H1 (cell line): ENCODE data around the gene ZAP70. TPM values are rescaled to one million over a fixed set of nuclear protein-coding genes. Genes with fewer than 3 reads are reported as not detected.

Source experiments
- CTCF ChIA-PET: fragments of 300-600 bp; sonication (Branson Sonifier 250); formaldehyde crosslinking; loops from one replicate; lab custom pipeline; 2021; ENCODE audit not compliant: partially characterized antibody; lab: Charles Lee
- POLR2A ChIA-PET: fragments of 300-600 bp; sonication (Branson Sonifier 250); formaldehyde crosslinking; loops from one replicate; lab custom pipeline; 2021; ENCODE audit warnings: inconsistent platforms; ENCODE audit not compliant: partially characterized antibody; lab: Charles Lee
- DNase-seq, 2 experiments: peaks; one replicate each; pipeline versions ENCODE4 v3.0.0 to v3.0.0-alpha.2; 2010 to 2022; ENCODE audit warnings: low spot score in 2 of 2, low read depth in 1 of 2, mixed read lengths in 1 of 2
- FAIRE-seq: peaks from 2 replicates; lab custom pipeline; 2011; peaks lifted over from hg19 to GRCh38; lab: Jason Lieb, UNC
- H2AFZ ChIP-seq: 2 replicates; pipeline ENCODE4 v1.8.1; 2012; ENCODE audit warnings: low read length, inconsistent platforms
- H2AK5ac ChIP-seq: 2 replicates; pipeline ENCODE4 v1.6.1; 2013; ENCODE audit warnings: low read depth, low read length
- H2BK120ac ChIP-seq: replicated peaks from 2 replicates; pipeline ENCODE3; 2013; ENCODE audit warnings: low read depth, low read length, inconsistent platforms
- H2BK12ac ChIP-seq: 2 replicates; pipeline ENCODE4 v1.6.1; 2013; ENCODE audit warnings: low read depth, low read length
- H2BK15ac ChIP-seq: 2 replicates; pipeline ENCODE4 v1.6.1; 2013; ENCODE audit warnings: low read length
- H2BK20ac ChIP-seq: 2 replicates; pipeline ENCODE4 v1.6.1; 2013; ENCODE audit warnings: low read length
- H2BK5ac ChIP-seq: 2 replicates; pipeline ENCODE4 v1.6.1; 2013; ENCODE audit warnings: low read depth, low read length
- H3K14ac ChIP-seq: 2 replicates; pipeline ENCODE4 v1.6.1; 2013; ENCODE audit warnings: inconsistent platforms; ENCODE audit not compliant: insufficient read length
- H3K18ac ChIP-seq: 2 replicates; pipeline ENCODE4 v1.6.1; 2013; ENCODE audit warnings: low read length; ENCODE audit errors: extremely low read depth
- H3K23ac ChIP-seq: 2 replicates; pipeline ENCODE4 v1.6.1; 2013; ENCODE audit warnings: inconsistent platforms; ENCODE audit not compliant: insufficient read length
- H3K23me2 ChIP-seq: 2 replicates; pipeline ENCODE4 v1.6.1; 2013; ENCODE audit warnings: low read depth, low read length
- H3K27ac ChIP-seq: 2 replicates; pipeline ENCODE4 v1.6.1; 2011; ENCODE audit warnings: low read depth, low read length, inconsistent platforms
- H3K27me3 ChIP-seq, 4 experiments: replicated peaks in 1 of 4; 1 replicate in 1 of 4; 2 replicates in 3 of 4; pipeline versions ENCODE4 v1.6.1 to v1.8.1; 2011 to 2013; ENCODE audit warnings: low read length in 3 of 4, mild to moderate bottlenecking in 3 of 4, inconsistent platforms in 2 of 4, mixed read lengths in 2 of 4, moderate library complexity in 1 of 4; ENCODE audit not compliant: control insufficient read depth in 3 of 4, insufficient read depth in 3 of 4; ENCODE audit errors: extremely low read depth in 1 of 4
- H3K36me3 ChIP-seq, 4 experiments: 2 replicates each; pipeline versions ENCODE4 v1.6.1 to v1.8.1; 2011 to 2013; ENCODE audit warnings: mild to moderate bottlenecking in 4 of 4, low read length in 3 of 4, moderate library complexity in 2 of 4, control low read depth in 1 of 4, inconsistent platforms in 1 of 4; ENCODE audit not compliant: insufficient read depth in 4 of 4, control insufficient read depth in 2 of 4
- H3K4ac ChIP-seq: replicated peaks from 2 replicates; pipeline ENCODE3; 2013; ENCODE audit warnings: low read length, low read depth, mixed read lengths, inconsistent platforms; ENCODE audit not compliant: insufficient read length
- H3K4me1 ChIP-seq, 4 experiments: replicated peaks in 1 of 4; 1 replicate in 1 of 4; 2 replicates in 3 of 4; pipeline versions ENCODE4 v1.6.1 to v1.8.1; 2011 to 2013; ENCODE audit warnings: low read length in 3 of 4, inconsistent platforms in 2 of 4, mixed read lengths in 1 of 4; ENCODE audit not compliant: insufficient read depth in 4 of 4, control insufficient read depth in 3 of 4
- H3K4me2 ChIP-seq, 2 experiments: 2 replicates each; pipeline versions ENCODE4 v1.6.1 to v1.8.1; 2011 to 2013; ENCODE audit warnings: low read depth in 2 of 2, low read length in 2 of 2, control low read depth in 1 of 2, inconsistent platforms in 1 of 2, mild to moderate bottlenecking in 1 of 2; ENCODE audit not compliant: insufficient read depth in 1 of 2
- H3K4me3 ChIP-seq, 4 experiments: fragments of 200-600, 300-600 bp in 1 of 4; sonication (generic), shearing (Covaris generic), sonication (Bioruptor Twin) in 1 of 4; 2 replicates each; pipeline versions ENCODE4 v1.5.1 to v1.8.1; 2011 to 2016; ENCODE audit warnings: low read length in 4 of 4, low read depth in 3 of 4, control low read depth in 2 of 4, inconsistent platforms in 2 of 4, mild to moderate bottlenecking in 2 of 4, mixed read lengths in 1 of 4, moderate library complexity in 1 of 4; ENCODE audit not compliant: insufficient read depth in 2 of 4; ENCODE audit errors: extremely low read depth in 1 of 4
- H3K56ac ChIP-seq: replicated peaks from 2 replicates; pipeline ENCODE3; 2013; ENCODE audit warnings: low read depth, mild to moderate bottlenecking, mixed read lengths, low read length, inconsistent platforms; ENCODE audit not compliant: insufficient read length
- H3K79me1 ChIP-seq: 2 replicates; pipeline ENCODE4 v1.6.1; 2013; ENCODE audit warnings: low read depth, low read length, control low read depth
- H3K79me2 ChIP-seq, 2 experiments: 2 replicates each; pipeline versions ENCODE4 v1.6.1 to v1.8.1; 2012 to 2013; ENCODE audit warnings: low read length in 2 of 2, mild to moderate bottlenecking in 2 of 2, inconsistent platforms in 1 of 2; ENCODE audit not compliant: insufficient read depth in 2 of 2, control insufficient read depth in 1 of 2
- H3K9ac ChIP-seq, 4 experiments: replicated peaks in 1 of 4; 1 replicate in 1 of 4; 2 replicates in 3 of 4; pipeline versions ENCODE4 v1.6.1 to v1.8.1; 2011 to 2013; ENCODE audit warnings: low read depth in 3 of 4, low read length in 3 of 4, control low read depth in 2 of 4, mild to moderate bottlenecking in 2 of 4, moderate library complexity in 2 of 4, inconsistent platforms in 1 of 4; ENCODE audit errors: extremely low read depth in 1 of 4
- H3K9me3 ChIP-seq, 2 experiments: 2 replicates each; pipeline versions ENCODE4 v1.6.1 to v1.8.1; 2012 to 2013; ENCODE audit warnings: mild to moderate bottlenecking in 2 of 2, moderate library complexity in 2 of 2, control low read depth in 1 of 2, inconsistent platforms in 1 of 2, low read depth in 1 of 2, low read length in 1 of 2, mixed read lengths in 1 of 2; ENCODE audit not compliant: insufficient read depth in 2 of 2
- H4K20me1 ChIP-seq, 2 experiments: replicated peaks in 1 of 2; 2 replicates each; pipeline versions ENCODE3 to v1.8.1; 2011 to 2013; ENCODE audit warnings: inconsistent platforms in 2 of 2, low read length in 2 of 2, mild to moderate bottlenecking in 1 of 2; ENCODE audit not compliant: insufficient read depth in 2 of 2, control insufficient read depth in 1 of 2
- H4K5ac ChIP-seq: 2 replicates; pipeline ENCODE4 v1.6.1; 2013; ENCODE audit warnings: low read length, low read depth, mixed read lengths, inconsistent platforms; ENCODE audit not compliant: insufficient read length
- H4K8ac ChIP-seq: 2 replicates; pipeline ENCODE4 v1.8.0; 2013; ENCODE audit warnings: mild to moderate bottlenecking, moderate library complexity, low read length, inconsistent platforms; ENCODE audit not compliant: insufficient read depth; ENCODE audit errors: extremely low read depth
- H4K91ac ChIP-seq: replicated peaks from 2 replicates; pipeline ENCODE3; 2013; ENCODE audit warnings: low read length, mixed read lengths, inconsistent platforms; ENCODE audit not compliant: insufficient read length
- SUZ12 ChIP-seq: fragments of 200-600 bp; sonication (generic); IDR thresholded peaks from 2 replicates; pipeline ENCODE4 v1.6.1; 2012; ENCODE audit warnings: mild to moderate bottlenecking, inconsistent platforms, low read length, moderate library complexity, mixed read lengths
- WGBS, 2 experiments: shearing (Covaris generic) in 1 of 2; methylation state at CpG; one replicate each; pipeline versions ENCODE4 v1.1.6 to v1.1.7; 2013 to 2015; ENCODE audit warnings: low lambda C conversion rate in 2 of 2, mixed read lengths in 2 of 2, inconsistent platforms in 1 of 2, low coverage in 1 of 2, missing lambda C conversion rate in 1 of 2; ENCODE audit not compliant: insufficient replicate concordance in 2 of 2, insufficient coverage in 1 of 2, insufficient read length in 1 of 2; ENCODE audit errors: extremely low coverage in 1 of 2, missing lambda C conversion rate in 1 of 2; 5-methylcytosine and 5-hydroxymethylcytosine counted together
- polyA plus RNA-seq, 7 experiments: library from polyadenylated mRNA; depleted of rRNA in 3 of 7; stranded (reverse) in 5 of 7; unstranded in 2 of 7; fragments of >200 nt in 5 of 7; fragments of 200-250 nt in 2 of 7; gene quantifications; 1 replicate in 5 of 7; 2 replicates in 1 of 7; 4 replicates in 1 of 7; pipeline versions ENCODE4 v1.2.1 to v1.2.3, GENCODE V29; 2011 to 2013; ENCODE audit warnings: missing spikeins in 2 of 7, mixed read lengths in 2 of 7
- total RNA-seq: library from RNA; stranded (reverse); fragmentation: NEBNext Ultra II Directional; extraction: Animal tissue kit (Norgen Biotek cat#: 25700); gene quantifications from 2 replicates; pipeline ENCODE4 v1.2.1, GENCODE V29; 2021

ZAP70 gene
- total and polyA plus RNA-seq, 2 of the 8 experiments (the other 6 are each of a cell fraction or from before 2014, with no cell fraction given), result 0.15 TPM; not detected in 1

- no peaks in the 10 kb centered on the region; a peak in 1 of 7 replicates for H3K27me3 ChIP-seq
- no peaks in the 10 kb centered on the region for H3K36me3 ChIP-seq
- no peak overlapping the region for H3K27ac ChIP-seq
- H4K91ac ChIP-seq, result no peak overlapping the region
- TF ChIP-seq SUZ12, result no peak
- ChIA-PET POLR2A (interaction anchor here (1.0 kb wide), 1 partner anchor 40 kb away, joined by 3 read pairs; the partner anchor contains the start of gene ACTR1B), CTCF (interaction anchor here (1.3 to 9.0 kb wide), 3 partner anchors 9 to 41 kb away, joined by 3 to 202 read pairs (median 149); partner anchors contain the start of gene ZAP70)
- H4K20me1 ChIP-seq, result no peaks in the 10 kb centered on the region
- FAIRE-seq (no peak), DNase-seq (no peak)
- H3K9ac ChIP-seq, result no peak overlapping the region
- no peaks in the 10 kb centered on the region for H3K79me2 ChIP-seq
- H3K18ac ChIP-seq, result no peak overlapping the region
- H3K14ac ChIP-seq, result no peak overlapping the region
- H3K4me2 ChIP-seq, result no peak overlapping the region
- peaks cover 0 to 2% (median 0%) of the 10 kb centered on the region in 4 experiments; a peak in 2 of 7 replicates for H3K4me1 ChIP-seq
- H2BK120ac ChIP-seq, result no peak overlapping the region
- no peak overlapping the region for H3K4ac ChIP-seq
- H2BK20ac ChIP-seq, result no peak overlapping the region
- WGBS, 2 experiments, result 87% methylated on average over 3 of the region's 3 CpGs; no CpG with 5 or more reads in 1 of the 2 experiments
- H3K9me3 ChIP-seq, result no peaks in the 10 kb centered on the region
- no peaks in the 10 kb centered on the region for H3K79me1 ChIP-seq
- no peak overlapping the region for H3K4me3 ChIP-seq
- no peak overlapping the region for H2AFZ ChIP-seq
- H2BK5ac ChIP-seq, result no peak overlapping the region
- H3K56ac ChIP-seq, result no peak overlapping the region
- no peak overlapping the region for H2BK15ac ChIP-seq
- H2BK12ac ChIP-seq, result no peak overlapping the region
- no peaks in the 10 kb centered on the region; the same call in 1 of the 2 replicates for H3K23me2 ChIP-seq
- no peak overlapping the region for H4K5ac ChIP-seq
- no peak overlapping the region for H3K23ac ChIP-seq
- no peak overlapping the region for H2AK5ac ChIP-seq
- no peak overlapping the region for H4K8ac ChIP-seq
Observed at GRCh38 chr2:97703741-97704140, 9.6 kb upstream of the ZAP70 start.
